ENCODE results near the gene TRABD2B. TPM values are rescaled to one million over a fixed set of nuclear protein-coding genes. Genes with fewer than 3 reads are reported as not detected.

The TRABD2B gene
- total RNA-seq, 3 donors from 2014 or later: 1.4 to 3.7 (median 2.3) TPM

GRCh38 chr1:47947531-47947930 is 49.7 kb downstream of the TRABD2B start:
- TF ChIP-seq POLR2AphosphoS5 (IDR thresholded peaks at IDR 0.05): no peak
- TF ChIP-seq POLR2A (IDR thresholded peaks at IDR 0.05): no peak
- no peak for TF ChIP-seq CTCF (IDR thresholded peaks at IDR 0.05)
- Histone ChIP-seq H3K36me3 (no peaks in the 10 kb centered on the region), H3K27me3 (no peaks in the 10 kb centered on the region), H3K9me3 (no peaks in the 10 kb centered on the region), H3K4me1 (no peaks in the 10 kb centered on the region), H3K27ac (no peak overlapping the region), H3K4me3 (no peak overlapping the region)
- DNase-seq (ENCODE audit: low spot score in 2 of 2): no peak
- intact Hi-C loops (cut with DNase I; ENCODE audit: low total_unique reads): no loop called here

GRCh38 chr1:47944561-47944960 is 52.6 kb downstream of the TRABD2B start:
- DNase-seq (ENCODE audit: low spot score in 2 of 2): no peak
- intact Hi-C loops (cut with DNase I; ENCODE audit: low total_unique reads): no loop called here
- no peaks in the 10 kb centered on the region for H3K36me3 ChIP-seq
- TF ChIP-seq POLR2AphosphoS5 (IDR thresholded peaks at IDR 0.05): no peak
- TF ChIP-seq POLR2A (IDR thresholded peaks at IDR 0.05): no peak
- TF ChIP-seq CTCF (IDR thresholded peaks at IDR 0.05): no peak
- H3K27ac ChIP-seq: no peak overlapping the region
- H3K4me1 ChIP-seq: no peaks in the 10 kb centered on the region
- H3K27me3 ChIP-seq: no peaks in the 10 kb centered on the region
- H3K9me3 ChIP-seq: no peaks in the 10 kb centered on the region
- no peak overlapping the region for H3K4me3 ChIP-seq

GRCh38 chr1:47942240-47942629 is 55.0 kb downstream of the TRABD2B start:
- no peak for DNase-seq (ENCODE audit: low spot score in 2 of 2)
- intact Hi-C loops (cut with DNase I; ENCODE audit: low total_unique reads): no loop called here
- H3K27me3 ChIP-seq: no peaks in the 10 kb centered on the region
- no peaks in the 10 kb centered on the region for H3K4me1 ChIP-seq
- H3K9me3 ChIP-seq: no peaks in the 10 kb centered on the region
- H3K4me3 ChIP-seq: no peak overlapping the region
- no peaks in the 10 kb centered on the region for H3K36me3 ChIP-seq
- TF ChIP-seq POLR2A (IDR thresholded peaks at IDR 0.05): no peak
- TF ChIP-seq POLR2AphosphoS5 (IDR thresholded peaks at IDR 0.05): no peak
- no peak for TF ChIP-seq CTCF (IDR thresholded peaks at IDR 0.05)
- no peak overlapping the region for H3K27ac ChIP-seq

GRCh38 chr1:47941609-47942239 is 55.5 kb downstream of the TRABD2B start:
- no peak overlapping the region for H3K27ac ChIP-seq
- no peak for TF ChIP-seq POLR2AphosphoS5 (IDR thresholded peaks at IDR 0.05)
- no peak for TF ChIP-seq CTCF (IDR thresholded peaks at IDR 0.05)
- TF ChIP-seq POLR2A (IDR thresholded peaks at IDR 0.05): no peak
- H3K9me3 ChIP-seq: no peaks in the 10 kb centered on the region
- H3K36me3 ChIP-seq: no peaks in the 10 kb centered on the region
- intact Hi-C loops (cut with DNase I; ENCODE audit: low total_unique reads): no loop called here
- H3K4me3 ChIP-seq: no peak overlapping the region
- no peak for DNase-seq (ENCODE audit: low spot score in 2 of 2)
- H3K4me1 ChIP-seq: no peaks in the 10 kb centered on the region
- H3K27me3 ChIP-seq: no peaks in the 10 kb centered on the region

DNA sequence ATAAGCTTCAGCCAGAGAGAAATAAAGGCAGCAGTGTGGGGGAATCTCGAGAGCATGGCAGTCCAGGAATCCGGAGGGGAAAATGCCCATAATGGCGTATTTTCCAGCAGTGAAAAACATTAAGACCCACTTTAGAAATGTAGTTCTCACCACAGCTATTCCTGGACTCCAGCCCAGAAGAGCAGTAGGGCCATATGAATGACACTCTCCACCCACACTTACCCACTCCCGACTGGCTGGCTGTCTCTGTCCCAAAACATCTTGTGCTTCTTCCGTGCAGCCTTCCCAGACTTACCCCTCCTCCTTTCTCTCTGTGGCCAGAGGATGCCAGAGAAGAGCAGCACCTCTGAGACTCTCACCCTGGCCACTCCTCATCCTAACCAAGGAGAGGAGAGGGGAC is 56.4 kb downstream of the TRABD2B start:
- H3K4me1 ChIP-seq: no peaks in the 10 kb centered on the region
- intact Hi-C loops (cut with DNase I; ENCODE audit: low total_unique reads): no loop called here
- TF ChIP-seq POLR2A (IDR thresholded peaks at IDR 0.05): no peak
- no peak overlapping the region for H3K27ac ChIP-seq
- DNase-seq (ENCODE audit: low spot score in 2 of 2): no peak
- H3K9me3 ChIP-seq: no peaks in the 10 kb centered on the region
- H3K36me3 ChIP-seq: no peaks in the 10 kb centered on the region
- no peaks in the 10 kb centered on the region for H3K27me3 ChIP-seq
- H3K4me3 ChIP-seq: no peak overlapping the region

GRCh38 chr1:47940326-47940725 is 56.9 kb downstream of the TRABD2B start:
- no peaks in the 10 kb centered on the region for H3K9me3 ChIP-seq
- TF ChIP-seq POLR2AphosphoS5 (IDR thresholded peaks at IDR 0.05) (no peak), CTCF (IDR thresholded peaks at IDR 0.05) (no peak), POLR2A (IDR thresholded peaks at IDR 0.05) (no peak)
- no peaks in the 10 kb centered on the region for H3K36me3 ChIP-seq
- H3K27ac ChIP-seq: no peak overlapping the region
- DNase-seq (ENCODE audit: low spot score in 2 of 2): no peak
- H3K4me3 ChIP-seq: no peak overlapping the region
- no peaks in the 10 kb centered on the region for H3K4me1 ChIP-seq
- no peaks in the 10 kb centered on the region for H3K27me3 ChIP-seq
- intact Hi-C loops (cut with DNase I; ENCODE audit: low total_unique reads): no loop called here

Data from breast epithelium (tissue), 4 donors.